IPS-18c (cell line): ENCODE measurements around the gene CRIM1.

Experiments used
- H3K4me3 ChIP-seq: 2 replicates; pipeline ENCODE4 v1.7.0; 2013; ENCODE audit warnings: low read depth, mild to moderate bottlenecking, low read length, moderate library complexity; ENCODE audit not compliant: insufficient read depth
- H3K9me3 ChIP-seq: one replicate; pipeline ENCODE4 v1.6.1; 2013; ENCODE audit warnings: mild to moderate bottlenecking, low read length, moderate library complexity; ENCODE audit not compliant: control insufficient read depth, insufficient read depth

Gene CRIM1

DNA sequence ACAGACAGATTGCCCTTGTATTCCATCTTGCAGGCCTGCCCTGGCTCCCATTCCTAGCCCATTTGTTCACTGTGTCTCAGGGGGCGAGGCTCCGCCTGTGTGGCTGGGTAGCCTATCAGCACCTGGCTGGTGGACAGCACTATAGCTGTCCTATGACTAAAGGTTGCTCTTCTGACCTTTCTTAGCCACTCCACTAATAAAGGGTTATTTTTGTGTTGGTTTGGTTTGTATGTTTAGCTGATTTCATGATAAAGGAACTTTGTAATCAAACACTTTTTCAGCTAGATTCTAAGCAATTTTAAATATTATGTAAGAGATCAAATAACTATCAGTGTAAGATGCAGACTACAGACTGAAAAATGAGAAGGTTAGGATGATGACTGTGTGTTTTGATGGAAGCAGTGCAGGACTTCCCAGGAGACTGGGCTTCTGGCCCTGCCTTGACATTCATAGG, 72.2 kb downstream of the CRIM1 start:
- no peaks in the 10 kb centered on the region for H3K9me3 ChIP-seq
- no peak overlapping the region for H3K4me3 ChIP-seq

DNA sequence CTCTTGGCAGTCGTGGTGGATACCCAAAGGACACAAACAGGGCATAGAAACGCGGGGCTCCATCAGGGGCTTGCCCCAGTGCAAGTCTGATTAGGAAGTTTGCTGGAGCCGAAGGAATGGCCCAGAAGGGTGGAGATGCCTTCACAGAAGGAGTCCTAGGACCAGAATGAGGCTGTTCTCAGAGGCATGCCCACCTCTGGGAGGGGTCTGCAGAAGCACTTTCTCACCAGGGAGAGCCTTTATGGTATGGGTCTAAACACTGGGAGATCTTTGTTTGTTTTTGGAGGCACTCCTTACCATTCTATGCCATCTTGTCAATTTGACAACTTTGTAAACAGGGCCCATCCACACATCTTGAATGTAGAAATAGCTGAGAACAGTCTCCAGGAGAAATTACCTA, 75.0 kb downstream of the CRIM1 start:
- Histone ChIP-seq H3K4me3 (no peak overlapping the region), H3K9me3 (no peaks in the 10 kb centered on the region)

DNA sequence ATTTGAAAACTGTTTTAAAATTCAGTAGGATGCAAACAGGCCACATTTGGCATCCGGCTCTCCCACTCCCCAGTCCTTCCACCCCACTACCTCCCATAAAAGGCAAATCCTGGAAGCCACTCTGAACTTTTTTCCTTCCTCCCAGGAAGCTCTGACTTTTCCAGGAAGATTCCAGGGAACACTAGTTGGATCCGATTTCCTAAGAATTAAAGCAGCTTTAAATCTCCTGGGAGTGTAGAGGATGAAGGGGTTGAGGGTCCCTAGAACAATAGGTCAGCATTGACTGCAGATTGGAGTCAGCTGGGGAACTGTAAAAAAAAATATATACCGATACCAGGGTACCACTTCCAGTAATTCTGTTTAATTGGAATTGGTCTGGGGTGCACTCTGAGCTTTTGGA, 76.9 kb downstream of the CRIM1 start:
- no peaks in the 10 kb centered on the region for H3K9me3 ChIP-seq
- H3K4me3 ChIP-seq, result no peak overlapping the region

DNA sequence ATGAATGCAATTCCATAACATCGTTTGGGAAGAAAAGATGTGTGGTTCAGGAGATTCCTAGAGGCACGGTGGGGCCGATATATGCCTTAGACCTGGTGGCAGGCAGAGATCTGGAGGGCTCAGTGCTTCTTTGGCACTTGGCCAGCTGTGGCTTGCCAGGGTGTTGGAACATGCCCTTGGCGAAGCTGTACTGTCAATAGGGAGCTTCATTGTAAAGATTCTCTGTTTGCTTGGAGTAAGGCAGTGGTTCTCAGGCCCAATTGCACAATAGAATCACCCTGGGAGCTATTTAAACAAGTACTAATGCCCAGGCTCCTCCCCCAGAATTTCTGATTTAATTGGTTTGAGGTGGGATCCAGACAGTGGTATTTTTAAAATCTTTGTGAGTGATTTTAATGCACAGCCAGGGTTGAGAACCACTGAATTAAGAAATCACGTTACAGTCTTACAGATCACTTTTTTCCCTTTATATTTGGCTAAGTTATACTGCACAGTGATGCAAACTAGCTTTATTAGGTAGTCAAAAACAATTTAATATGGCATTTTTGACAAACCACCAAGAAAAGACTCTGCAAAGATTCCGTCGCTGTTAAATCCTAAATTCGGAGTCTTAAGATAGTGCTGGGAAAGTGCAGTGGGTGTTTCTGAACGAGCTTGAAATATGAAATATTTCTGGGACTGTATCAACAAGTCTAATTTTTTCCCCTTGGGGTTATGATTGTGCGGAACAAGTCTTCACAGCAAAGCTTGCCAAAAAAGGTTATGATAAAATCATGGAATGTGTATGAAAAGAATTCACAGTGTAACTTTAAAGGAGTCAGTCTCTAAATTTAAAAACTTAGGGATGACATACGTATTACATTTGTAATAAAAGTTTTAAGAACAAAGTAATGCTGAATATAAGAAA, 78.0 kb downstream of the CRIM1 start:
- Histone ChIP-seq H3K9me3 (no peaks in the 10 kb centered on the region), H3K4me3 (no peak overlapping the region)

DNA sequence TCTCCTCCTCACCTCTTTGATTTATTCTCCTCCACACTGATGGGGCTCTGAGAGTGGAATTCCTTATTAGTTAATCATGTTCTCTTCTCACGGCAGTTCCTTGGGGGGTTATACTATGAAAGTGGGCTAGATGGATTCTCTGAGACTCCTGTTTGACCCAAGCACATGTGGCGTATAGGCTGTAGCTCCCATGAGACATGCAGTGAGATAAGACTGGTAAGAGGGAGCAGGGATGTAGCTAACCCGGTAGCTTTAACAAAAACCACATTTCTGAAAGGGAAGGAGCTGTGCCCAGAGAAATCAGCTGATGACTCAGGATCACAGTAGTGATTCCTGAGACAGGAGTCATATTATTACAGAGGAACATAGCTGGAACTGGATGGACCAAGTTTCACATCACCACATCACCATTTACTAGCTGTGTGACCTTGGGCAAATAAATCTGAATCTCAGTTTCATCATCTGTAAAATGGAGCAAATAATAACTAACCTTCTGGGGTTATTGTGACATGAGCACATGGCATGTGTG, 82.9 kb downstream of the CRIM1 start:
- no peaks in the 10 kb centered on the region for H3K9me3 ChIP-seq
- no peak overlapping the region for H3K4me3 ChIP-seq

DNA sequence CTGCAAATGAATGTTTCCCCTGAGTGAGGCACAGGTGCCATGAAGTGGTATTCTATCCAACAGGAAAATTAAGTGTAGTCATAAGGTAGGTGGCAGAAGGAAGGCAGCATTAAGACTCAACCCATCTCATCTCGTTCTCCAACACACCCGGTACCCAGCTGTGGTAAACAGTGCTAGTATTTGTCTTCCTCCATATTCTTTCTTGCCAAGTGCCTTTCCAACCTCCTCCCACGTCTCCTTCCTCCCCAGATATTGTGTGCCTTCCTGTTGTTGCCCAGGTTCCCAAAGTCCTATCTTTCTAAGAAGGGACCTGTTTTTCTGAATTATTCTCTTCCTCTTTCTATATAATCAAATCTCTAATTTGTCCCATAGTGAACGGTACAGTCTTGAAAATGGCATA, 83.5 kb downstream of the CRIM1 start:
- no peaks in the 10 kb centered on the region for H3K9me3 ChIP-seq
- no peak overlapping the region for H3K4me3 ChIP-seq

DNA sequence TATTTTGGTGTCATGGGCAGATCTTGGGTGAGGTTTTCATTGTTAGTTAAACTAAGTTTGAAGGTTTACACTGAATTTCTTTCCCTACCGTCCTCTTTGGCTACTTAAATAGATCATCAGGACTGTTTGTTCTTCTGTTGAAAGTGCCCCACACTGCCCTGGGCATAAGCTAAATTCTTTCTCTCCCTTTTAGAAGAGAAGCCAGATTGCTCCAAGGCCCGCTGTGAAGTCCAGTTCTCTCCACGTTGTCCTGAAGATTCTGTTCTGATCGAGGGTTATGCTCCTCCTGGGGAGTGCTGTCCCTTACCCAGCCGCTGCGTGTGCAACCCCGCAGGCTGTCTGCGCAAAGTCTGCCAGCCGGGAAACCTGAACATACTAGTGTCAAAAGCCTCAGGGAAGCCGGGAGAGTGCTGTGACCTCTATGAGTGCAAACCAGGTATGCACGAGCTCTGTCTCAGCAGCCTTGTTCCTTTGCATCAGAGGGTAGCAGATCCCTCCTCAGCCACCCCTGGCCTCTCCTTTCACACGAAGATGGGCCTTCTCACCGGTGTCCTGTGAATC, 85.6 kb downstream of the CRIM1 start:
- H3K4me3 ChIP-seq, result no peak overlapping the region
- no peaks in the 10 kb centered on the region for H3K9me3 ChIP-seq

DNA sequence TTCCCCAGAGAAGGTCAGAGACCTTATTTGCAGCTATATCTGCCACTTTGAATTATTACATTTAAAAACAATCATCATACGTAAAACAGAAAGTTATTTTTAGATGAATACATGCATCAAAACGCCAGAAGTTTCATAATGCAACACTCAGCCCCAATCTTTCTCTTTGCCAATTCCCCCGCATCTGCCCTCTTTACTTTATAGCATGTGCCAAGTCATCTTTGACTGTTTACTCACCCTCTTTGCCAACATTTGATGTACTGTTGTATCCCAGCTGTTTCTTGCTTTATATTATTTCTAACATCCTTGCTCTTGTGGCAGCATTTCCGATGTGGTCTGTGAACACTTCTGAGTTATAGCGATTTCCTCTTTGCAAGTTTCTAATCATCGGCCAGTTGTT, 86.2 kb downstream of the CRIM1 start:
- no peaks in the 10 kb centered on the region for H3K9me3 ChIP-seq
- H3K4me3 ChIP-seq, result no peak overlapping the region

DNA sequence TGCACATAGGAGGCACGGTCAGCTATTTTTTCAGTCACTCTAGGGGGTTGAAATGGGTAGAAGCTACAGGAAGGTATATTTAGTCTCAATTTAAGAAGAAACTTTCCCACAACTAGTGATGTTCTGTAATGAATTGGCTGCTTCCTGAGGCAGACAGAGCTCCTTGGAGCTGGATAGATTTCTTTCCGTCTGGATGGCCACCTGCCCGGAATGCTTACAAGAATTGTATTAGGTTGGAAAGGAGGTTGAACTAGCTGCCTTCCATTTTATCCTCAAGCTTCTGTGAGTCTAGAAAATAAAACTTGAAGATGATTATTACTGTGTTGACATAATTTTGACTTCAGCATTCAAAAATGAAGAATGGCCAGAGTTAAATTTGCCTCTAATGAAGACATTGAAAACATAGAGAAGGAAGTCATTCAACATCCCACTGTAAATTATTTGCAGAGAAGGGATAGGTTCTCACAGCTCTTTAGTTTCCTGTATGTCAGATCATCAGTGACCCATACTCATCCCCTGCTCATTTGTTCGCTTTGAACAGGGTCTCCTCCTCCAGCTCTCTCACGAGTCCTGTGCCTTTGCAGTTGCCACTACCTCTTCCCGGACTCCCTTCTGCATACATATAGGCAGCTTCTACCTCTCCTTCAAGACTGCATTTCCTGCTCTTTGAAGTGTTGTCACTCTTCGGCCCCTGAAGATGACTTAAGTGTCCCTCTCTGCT, 88.8 kb downstream of the CRIM1 start:
- Histone ChIP-seq H3K4me3 (no peak overlapping the region), H3K9me3 (no peaks in the 10 kb centered on the region)

DNA sequence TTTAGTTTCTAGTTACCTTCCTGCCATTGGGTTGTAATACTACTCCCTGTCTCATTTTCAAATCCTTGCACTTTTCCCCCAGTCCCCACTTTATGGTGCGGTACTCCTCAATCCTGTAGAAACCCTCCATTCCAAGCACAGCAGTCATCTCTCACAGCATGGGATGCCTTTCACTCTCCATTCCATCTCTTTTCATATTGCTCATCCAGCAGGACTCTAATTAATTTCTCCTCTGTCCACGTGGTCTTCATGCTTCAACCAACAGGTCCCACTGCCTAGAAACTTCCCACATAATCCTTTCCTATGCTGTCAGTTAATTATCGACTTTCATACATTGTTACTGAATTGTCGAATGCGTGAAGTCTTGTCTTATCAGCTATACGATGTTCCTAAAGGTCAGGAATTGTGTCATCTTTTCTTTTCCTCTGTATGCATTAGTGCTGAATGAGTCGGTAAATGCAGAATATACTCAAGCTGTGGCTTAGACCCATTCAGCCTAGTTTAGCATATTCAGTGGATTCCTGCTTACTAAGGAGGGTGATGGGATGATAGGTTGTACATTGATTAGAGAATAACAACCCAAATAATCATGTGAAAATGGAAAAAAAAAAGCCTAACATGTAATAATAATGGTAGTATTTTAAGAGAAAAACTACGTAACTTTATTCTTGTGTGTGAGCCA, 89.7 kb downstream of the CRIM1 start:
- Histone ChIP-seq H3K9me3 (no peaks in the 10 kb centered on the region), H3K4me3 (no peak overlapping the region)

DNA sequence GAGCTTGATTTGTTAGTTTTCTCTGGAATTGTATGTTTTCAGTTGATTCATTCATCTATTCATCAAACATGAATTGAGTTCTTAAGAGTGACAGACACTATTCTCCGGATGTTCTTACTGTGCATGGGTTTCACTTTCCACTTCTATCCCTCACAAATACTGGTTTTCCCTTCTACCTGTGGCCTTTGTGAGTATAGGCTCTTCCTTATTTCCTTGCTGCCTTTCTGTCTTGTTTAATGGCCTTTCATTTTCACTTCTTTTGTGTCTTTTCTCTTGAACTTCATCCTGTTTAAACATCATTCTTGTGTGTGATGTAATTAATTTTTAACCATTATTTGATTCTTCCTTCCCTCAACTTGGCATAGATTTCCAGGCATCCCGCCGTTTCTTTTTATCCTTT, 90.7 kb downstream of the CRIM1 start:
- H3K9me3 ChIP-seq, result no peaks in the 10 kb centered on the region
- H3K4me3 ChIP-seq, result no peak overlapping the region

DNA sequence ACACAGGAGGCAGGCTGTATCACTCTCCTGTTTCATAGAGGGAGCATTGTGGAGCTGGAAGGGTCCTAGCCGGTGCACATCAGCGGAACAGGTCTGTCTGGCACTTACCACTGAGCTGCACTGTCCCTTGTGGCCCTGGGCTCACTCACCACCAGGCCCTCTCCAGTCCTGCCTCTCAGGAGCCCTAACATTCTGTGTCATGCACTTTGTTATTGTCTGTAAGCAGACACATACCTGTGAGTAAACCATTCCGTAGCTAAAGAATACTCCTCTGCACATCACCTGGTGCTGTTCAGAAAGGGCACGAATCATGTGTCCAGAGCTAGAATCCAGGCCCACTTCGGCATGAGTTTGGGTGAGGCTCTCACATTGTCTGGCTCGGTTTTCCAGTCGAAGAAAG, 93.6 kb downstream of the CRIM1 start:
- H3K9me3 ChIP-seq, result no peaks in the 10 kb centered on the region
- no peak overlapping the region for H3K4me3 ChIP-seq

DNA sequence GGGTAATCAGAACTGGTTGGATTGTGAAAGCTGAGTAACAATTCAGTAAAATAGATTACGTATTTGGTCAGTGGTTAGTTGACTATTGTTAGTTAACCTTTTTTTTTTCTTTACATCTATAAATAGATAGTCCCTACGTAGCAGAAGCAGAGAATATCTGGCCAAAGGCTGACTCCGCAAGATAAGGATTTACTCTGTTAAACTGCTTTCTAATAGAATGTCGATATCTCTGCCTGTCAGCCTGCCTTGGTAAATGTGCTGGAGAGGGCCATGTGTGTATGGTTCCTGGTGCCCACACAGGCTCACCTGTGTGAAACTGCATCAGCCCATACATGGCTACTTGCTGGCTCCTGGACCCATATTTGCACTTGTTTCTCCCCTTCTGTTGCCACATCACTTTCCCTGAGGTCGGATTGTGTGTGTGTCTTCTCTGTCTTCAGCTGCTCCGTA, 94.4 kb downstream of the CRIM1 start:
- Histone ChIP-seq H3K4me3 (no peak overlapping the region), H3K9me3 (no peaks in the 10 kb centered on the region)

DNA sequence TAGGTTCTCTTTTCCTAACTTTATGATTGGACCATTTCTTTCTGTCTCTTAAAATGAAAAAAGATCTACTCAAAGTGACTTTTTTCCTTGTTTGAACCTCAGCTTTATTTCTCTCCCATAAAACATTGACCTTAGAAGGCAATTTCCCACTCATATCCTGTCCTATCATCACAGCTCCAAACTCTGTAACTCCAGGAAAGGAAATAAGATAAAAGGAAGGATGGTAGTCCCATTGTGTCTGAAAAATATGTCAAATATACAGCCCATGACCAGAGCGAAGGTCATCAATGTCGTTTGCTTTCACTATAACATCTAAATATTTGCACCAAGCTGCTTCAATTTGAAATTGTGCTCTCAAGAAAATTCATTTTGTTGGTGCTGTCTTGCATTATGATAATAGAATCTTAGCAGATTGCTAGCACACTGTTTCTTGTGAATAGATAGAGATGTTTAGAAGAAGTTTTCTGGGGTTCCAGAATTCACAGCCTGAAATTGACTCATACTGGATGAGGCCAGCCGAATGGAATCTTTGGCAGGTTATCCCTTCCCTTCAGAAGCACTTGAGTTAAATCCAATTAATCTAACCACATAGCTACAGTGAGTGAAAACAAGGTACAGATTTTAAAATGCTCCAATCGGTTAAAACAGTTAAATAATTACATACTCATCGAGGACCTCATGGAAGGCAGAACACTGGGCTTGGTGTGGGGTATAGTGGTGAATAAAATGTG, 95.1 kb downstream of the CRIM1 start:
- Histone ChIP-seq H3K4me3 (no peak overlapping the region), H3K9me3 (no peaks in the 10 kb centered on the region)

DNA sequence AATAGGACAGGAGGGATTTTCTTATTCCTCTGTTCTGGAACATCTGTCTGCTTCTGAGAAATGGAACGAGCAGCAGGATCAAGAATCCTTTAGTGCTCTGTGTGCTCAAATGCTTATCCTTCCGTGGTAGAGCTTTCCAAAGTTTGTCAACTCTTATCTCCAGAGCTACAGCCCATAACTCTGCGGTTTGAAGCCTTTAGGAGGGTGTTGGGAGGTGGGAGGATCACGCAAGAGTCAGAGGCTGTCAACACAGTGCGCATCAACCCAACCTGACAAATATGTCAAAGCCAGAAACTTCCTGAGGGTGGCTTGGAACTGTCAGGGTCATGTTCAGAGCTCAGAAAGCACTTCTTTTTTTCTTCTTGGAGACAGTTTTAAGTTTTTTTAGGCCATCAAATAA, 95.9 kb downstream of the CRIM1 start:
- Histone ChIP-seq H3K9me3 (no peaks in the 10 kb centered on the region), H3K4me3 (no peak overlapping the region)

DNA sequence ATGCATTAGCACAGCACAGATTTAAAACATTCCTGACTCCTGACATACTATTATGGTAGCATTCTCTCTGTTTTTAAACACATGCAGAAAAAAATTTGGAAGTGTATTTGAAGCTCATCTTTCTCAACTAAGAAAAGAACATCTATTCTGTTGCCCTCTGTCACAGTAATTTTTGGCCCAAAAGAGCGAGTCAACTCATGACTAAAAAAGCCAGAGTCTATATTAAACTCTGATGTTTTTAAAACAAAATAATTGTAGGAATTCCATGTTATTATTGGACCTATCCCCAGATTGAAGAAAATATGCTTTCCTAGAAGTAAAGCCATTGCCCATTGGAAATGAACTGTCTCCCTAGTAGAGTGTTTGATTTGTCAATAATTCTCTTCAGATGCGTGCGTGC, 96.7 kb downstream of the CRIM1 start:
- Histone ChIP-seq H3K4me3 (no peak overlapping the region), H3K9me3 (no peaks in the 10 kb centered on the region)

DNA sequence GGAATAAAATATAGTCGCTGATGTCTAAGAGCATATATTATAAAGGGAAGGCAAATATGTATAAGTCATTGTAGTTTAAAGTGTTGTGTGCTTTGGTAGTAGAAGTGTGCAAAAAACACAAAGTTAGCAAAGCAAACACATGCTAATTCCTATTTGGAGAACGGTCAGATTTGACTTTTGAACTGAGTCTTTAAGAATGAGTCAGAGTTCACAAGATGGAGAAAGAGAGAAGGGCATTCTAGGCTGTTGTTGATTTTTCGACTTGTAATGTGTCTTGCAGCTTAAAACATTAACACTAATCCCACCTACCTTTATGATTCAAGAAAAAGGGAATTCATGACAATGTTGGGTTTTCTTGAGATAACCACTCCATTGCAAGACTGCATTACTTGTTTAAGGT, 98.1 kb downstream of the CRIM1 start:
- H3K4me3 ChIP-seq, result no peak overlapping the region
- no peaks in the 10 kb centered on the region for H3K9me3 ChIP-seq
